Stimulated activated CD4-positive, alpha-beta T cell treated with anti-CD3 and anti-CD28 coated beads, TNF-alpha, amount 100 ng/mL, for 24 hours (primary cell): ENCODE results near the gene PALS2.

Source experiments
- DNase-seq, 3 experiments: peaks; one replicate each; pipeline ENCODE4 v3.0.0-alpha.2; 2020; ENCODE audit warnings: low read depth in 3 of 3

The PALS2 gene

DNA sequence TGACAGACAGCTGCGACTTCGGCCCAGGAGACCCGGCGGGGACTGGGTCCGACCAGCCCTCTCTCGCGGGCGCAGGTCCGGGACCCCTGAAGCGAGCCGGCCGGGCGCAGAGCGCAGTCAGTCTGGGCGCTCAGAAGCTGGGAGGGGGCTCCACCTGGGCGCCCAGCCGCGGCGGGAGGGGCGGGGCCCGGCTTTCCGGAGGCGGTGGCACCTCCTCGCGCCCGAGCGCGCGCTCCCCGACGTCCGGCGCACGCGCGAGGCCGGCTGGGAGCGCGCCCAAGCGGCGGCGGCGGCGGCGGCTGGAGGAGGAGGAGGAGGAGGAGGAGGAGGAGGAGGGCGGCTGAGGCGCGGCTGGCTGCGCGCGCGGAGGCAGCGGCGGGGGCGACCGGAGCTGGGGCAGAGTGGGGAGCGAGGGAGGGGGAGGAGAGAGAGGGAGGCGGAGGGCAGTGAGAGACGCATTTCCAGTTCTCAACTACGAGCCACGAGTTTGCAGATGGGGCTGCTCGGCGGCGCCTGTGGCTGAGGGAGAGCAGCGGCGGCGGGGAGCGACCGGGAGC is at the start of gene PALS2:
Gene PALS2 (plus strand): TSS at position 456 of the 557 bp plus-strand sequence. CDS start 50,216 bp downstream, outside the sequence.
- peak; percentile 42 to 70 (median 63) for DNase-seq

GRCh38 chr7:24531255-24531654 is 42.0 kb upstream of the PALS2 start:
- DNase-seq = no peak

DNA sequence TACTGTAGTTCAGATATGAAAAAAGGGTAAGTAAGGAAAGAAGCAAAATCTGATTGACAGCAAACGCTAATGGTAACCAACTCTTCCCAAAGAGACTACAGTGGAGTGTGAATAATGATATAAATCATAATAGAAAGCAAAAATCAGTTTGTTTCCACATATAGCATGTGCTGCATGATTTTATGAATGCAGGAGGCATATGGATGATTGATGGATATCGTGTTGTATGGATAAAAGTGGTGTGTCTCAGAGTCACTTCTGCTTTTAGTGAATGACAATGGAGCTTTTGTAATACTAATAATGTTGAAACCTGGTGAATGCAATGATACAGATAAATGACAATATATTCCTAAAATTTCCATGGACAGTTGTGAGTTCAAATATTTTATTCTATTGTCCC is 36.6 kb upstream of the PALS2 start:
- no peak for DNase-seq

DNA sequence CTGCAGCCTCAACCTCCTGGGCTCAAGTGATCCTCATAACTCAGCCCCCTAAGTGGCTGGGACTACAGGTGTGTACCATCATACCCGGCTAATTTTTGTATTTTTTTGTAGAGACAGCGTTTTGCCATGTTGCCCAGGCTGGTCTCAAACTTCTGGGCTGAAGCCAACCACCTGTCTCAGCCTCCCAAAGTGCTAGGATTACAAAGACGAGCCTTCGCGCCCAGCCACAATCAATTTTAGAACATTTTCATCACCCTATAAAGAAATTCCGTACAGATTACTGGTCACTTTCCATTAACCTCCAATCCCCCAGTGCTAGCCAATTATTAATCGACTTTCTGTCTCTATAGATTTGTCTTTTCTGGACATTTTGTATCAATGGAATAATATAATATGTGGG is 32.3 kb upstream of the PALS2 start:
- DNase-seq = no peak

DNA sequence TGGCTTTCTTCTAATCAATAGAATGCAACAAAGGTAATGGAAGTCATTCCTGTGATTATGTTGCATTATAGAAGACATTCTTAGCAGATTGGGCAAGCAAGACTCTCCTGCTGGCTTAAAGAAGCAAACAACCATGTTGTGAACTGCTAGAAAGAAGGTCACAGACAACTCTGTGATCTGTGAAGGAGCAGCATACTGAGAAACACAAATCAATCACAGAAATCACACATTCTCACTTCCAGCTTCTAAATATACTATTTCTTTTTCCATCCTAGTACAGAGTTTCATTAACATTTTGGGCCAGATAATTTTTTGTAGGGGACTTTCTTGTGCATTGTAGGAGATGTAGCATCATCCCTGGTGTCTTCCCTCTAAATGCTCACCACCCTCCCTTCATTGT is 28.0 kb upstream of the PALS2 start:
- DNase-seq = no peak

- DNase-seq = no peak
Observed at GRCh38 chr7:24548390-24548789, 24.9 kb upstream of the PALS2 start.

DNA sequence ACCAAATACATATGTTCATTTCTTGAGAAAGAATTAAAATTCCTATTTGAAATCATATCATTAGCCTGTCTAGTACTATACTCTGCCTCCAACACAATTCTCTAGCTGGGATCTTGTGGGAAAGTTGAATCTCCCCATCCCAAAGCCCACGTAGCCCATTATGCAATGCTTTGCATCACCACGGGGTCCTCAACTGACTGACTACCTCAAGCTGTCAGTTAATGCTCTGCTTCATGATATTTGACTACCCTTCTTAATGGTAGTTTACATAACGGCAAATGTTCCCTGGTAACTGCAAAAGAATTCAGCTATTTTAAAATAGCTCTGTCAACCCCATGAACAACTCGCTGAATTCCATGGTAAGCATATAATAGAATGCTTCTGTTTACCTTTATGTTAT is 23.3 kb upstream of the PALS2 start:
- DNase-seq = no peak

GRCh38 chr7:24555184-24555583 is 18.1 kb upstream of the PALS2 start:
- no peak for DNase-seq

GRCh38 chr7:24555719-24556118 is 17.5 kb upstream of the PALS2 start:
- DNase-seq = no peak

GRCh38 chr7:24560772-24561171 is 12.5 kb upstream of the PALS2 start:
- no peak for DNase-seq

DNA sequence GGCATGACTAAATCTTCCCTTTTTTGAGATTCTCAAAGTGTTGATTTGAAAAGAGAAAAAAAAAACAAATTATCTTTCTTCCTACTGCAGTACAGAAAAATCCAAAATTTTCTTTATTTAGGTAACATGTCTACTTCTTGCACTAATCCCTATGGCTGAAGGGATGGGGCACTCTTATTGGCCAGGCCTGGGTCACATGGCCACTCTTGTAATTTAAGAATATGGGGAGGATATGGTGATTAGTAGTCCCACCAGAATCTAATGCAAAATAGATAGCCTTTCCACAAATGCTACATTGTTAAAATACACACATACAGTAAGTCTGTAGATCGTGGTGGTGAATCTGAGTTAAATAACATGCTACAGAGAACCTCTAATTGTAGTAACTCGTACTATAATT is 7.0 kb upstream of the PALS2 start:
- DNase-seq = no peak

DNA sequence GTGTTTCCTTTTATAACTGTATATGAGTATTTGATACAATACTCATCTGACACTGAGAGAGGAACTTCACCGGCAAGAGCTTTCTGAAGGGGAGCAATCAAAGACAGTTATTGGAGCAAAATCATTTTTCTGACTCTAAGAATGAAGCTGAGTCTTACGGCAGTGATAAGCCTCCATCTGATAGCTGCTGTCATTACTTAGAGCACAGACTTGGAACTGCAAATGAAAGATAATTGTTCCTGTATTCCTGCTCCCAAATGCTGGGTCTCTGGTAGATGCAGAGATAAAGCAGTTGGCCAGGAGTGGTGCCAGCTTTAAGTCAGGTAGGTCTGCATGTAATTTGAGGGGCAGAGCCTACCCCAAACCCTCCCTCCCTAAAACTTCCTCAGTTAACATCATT is 2.3 kb upstream of the PALS2 start:
- DNase-seq = no peak

- DNase-seq = no peak
Observed at GRCh38 chr7:24572016-24572392, 1.2 kb upstream of the PALS2 start.

- peak in 1 of 3 experiments; percentile 7 for DNase-seq
Observed at GRCh38 chr7:24572393-24572996, 757 bp upstream of the PALS2 start.

DNA sequence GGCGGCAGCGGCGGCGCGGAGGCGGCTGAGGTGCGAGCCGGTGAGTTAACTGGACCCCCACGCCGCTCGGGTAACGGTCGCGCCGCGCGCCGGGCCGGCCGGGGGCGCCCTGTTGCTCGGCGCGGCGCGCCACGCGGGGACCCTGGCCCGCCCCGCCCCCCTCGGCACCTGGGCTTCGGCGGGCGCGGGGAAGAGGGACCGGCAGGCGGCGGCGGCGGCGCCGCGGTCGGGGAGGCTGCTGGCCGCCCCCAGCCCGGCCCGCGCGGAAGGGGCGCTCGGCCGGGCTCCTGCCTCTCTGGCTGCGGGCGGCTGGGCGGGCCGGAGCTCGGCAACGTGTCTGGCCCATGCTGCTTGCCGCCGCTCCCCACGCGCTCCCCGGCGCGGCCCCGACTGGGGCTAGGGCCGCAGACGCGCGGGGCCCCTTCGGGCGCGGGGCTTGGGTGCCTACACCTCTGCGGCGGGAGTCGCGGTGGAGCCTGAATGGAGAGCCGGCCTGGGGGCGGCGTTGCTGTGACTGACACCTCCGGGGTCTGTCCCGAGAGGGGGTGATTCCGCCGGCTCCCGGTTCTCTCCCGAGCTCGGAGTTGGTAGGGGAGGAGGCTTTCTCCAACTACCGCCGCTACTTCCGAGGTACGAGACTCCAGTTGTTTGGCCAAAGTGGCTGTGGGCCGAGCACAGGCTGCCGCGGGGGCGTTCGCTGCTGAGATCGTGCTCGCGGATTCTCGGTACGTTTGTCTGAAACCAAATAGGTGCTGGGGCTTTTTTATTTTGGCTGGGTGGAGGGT is 494 bp downstream of the PALS2 start:
- peak in 1 of 3 experiments; percentile 38 for DNase-seq

DNA sequence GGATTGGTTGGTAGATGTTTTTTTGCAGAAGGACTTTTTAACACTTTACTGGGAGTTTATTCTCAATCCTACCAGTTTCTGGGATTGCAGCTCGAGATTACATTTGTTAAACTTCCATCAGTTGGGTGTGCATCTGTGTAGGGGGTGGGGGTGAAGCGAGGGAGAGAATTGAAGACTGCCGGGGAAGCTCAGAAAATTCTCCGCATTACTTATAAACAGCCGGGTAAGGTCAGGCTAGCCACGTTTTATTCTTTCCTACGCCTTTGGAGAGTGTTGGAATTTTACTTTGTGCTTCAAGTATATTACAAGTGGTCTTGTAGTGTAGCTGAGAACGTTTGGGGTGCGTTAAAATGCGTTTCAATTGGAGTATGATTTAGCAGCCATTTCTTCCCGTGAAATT is 1.1 kb downstream of the PALS2 start:
- DNase-seq = no peak

DNA sequence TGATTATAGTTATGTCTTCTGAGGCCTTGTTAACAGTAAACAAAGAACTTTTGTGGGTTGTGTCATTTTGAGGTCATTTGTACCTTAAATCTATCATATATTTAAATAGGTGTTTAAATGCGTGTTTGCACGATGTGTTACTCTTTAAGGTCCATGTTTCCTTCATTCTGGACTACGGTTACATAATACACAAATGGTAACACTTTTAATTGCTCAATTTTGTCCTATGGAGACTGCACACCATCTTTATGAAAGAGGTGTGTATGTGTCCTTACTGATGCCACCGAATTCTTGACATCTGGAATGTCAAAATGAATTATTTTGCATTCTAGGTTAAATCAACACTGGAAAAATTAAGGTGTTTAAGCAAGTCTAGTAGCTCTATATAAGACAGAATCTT is 1.7 kb downstream of the PALS2 start:
- no peak for DNase-seq

- DNase-seq = no peak
Observed at GRCh38 chr7:24576171-24577025, 3.1 kb downstream of the PALS2 start.

GRCh38 chr7:24578052-24578451 is 4.8 kb downstream of the PALS2 start:
- DNase-seq = no peak

DNA sequence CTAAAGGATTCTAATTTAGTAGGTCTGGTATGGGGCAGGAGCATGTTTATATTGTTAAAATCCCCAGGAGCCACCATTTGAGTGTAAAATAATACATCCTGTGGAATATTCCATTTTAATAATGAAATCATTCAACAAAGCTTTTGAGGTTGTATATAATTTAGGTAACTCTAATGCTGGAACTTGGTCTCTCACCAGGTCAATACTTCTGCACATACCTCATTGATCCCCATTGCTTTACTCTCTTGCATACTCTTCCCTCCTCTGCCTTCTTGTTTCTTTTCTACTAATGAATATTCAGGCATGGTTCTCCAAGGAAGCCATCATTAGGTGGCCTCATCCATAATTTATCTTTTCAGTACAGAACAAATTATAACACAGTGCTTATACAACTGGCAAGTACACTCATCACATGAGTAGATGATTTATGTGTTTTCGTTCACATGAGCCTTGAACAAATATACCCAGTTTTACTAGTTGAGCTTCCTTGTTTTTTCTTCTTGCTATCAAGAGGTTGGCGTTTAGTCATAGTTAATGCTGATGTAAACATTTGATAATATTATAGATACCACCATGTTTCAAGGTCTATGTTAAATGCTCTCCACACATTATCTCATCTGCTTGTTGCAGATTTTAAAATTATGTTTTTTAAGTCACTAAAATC is 7.2 kb downstream of the PALS2 start:
- no peak for DNase-seq

DNA sequence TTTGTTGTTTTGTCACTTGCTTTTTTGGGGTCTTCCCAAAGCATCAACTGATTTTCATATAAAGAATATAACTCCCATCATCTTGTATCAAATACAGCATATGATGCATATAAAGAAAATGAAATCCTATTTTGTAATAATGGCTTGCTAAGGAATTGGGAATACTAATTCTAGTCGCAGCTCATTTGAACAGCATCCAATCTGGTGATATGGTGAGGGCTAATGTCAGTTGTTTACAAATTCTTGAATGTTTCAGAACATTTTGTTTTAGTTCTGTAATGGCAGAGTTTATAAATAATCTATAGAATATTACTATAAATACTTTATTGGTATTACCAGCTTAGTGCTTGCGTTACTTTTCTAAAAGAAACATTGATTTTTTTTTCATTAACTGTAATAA is 8.9 kb downstream of the PALS2 start:
- no peak for DNase-seq

DNA sequence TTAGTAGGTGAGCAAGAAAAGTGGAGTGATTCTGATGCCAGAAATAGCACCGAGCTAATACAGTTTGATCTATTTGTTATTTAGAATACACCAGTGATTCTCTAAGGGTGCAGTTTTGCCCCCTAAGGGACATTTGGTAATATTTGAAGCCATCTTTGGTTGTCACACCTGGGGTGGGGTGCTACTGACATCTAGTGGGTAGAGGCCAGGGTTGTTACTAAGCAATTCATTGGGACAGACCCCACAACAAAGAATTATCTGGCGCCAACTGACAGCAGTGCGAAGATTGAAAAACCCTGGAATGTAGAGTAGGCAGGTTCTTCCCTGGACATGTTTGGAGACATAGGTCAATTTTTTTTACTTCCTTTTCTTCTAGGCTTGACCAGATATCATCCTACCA is 14.6 kb downstream of the PALS2 start:
- no peak for DNase-seq
